HG02678 (cell line): Measurements from ENCODE around the gene DESI1.
"Not testable (repeated sequence)": the region's sequence is repeated elsewhere in the genome, so short reads cannot be mapped to it uniquely, and the experiment has no call there.

Experiments used
- ATAC-seq: cut with Tn5 transposase; IDR thresholded peaks from one replicate; pipeline ENCODE4 v1.9.1; 2021; ENCODE audit warnings: mild to moderate bottlenecking, moderate library complexity; ENCODE audit not compliant: unreplicated experiment

Gene DESI1

DNA sequence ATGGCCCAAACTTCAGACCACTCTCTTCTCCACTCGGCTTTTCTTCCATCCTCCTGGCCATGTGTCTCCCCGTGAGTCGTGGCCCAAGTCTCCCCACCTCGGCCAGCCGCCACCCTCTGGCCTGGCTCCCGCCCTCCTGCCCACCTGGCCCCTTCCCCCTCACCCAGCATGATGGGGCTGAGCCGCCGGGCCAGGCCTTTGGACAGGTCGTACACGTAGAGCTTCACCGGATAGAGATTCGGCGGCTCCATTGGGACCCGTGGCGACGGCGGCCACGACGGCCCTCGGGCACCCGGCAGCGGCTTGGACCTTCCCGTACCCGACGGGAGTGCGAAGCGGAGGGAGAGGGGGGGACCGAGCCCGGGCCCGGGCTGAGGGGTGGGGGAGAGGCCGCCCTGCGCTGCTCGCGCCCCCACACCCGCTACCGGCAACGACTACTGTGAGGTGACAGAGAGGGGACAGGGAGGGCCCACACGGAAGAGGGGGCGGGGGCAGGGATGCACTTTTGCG, at the start of gene DESI1:
TSS of gene DESI1 (minus strand) at position 455 of the 510 bp plus-strand sequence. CDS start at position 251, 204 bp downstream.
- no peak for ATAC-seq

DNA sequence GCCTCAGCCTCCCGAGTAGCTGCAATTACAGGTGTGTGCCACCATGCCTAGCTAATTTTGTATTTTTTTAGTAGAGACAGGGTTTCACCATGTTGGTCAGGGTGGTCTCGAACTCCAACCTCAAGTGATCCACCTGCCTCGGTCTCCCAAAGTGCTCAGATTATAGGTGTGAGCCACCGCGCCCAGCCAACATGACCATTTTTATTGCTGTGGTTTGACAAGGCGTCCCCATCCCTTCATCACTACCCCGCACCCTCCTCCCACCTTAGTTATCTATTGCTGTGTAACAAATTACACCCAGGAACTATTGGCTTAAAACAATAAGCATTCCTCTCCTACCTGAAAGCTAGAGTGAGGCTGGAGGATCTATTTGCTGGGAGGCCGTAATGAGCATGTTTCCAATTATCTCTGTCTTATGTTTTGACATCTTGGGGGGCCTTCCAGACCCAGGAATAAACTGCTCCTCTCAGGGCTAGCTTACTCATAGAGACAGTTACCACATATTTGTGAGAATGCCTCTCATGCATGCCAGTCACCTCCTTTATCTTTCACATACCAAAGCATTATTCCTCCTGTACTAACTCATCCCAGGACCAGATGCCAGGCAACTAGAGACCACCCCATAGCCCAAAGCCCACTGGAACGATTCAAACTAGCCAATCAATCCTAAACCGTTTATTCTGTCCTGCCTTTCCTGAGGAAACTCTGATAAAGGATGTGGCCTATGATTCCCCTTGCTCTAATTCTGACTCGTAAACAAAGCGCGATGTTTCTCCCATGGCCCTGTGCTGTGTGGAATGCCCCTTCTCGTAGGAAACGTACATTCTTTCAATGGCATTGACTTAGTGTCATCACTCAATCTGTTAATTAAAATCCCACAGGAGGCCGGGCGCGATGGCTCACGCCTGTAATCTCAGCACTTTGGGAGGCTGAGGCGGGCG, 48.4 kb upstream of the DESI1 start:
- ATAC-seq, result no peak

DNA sequence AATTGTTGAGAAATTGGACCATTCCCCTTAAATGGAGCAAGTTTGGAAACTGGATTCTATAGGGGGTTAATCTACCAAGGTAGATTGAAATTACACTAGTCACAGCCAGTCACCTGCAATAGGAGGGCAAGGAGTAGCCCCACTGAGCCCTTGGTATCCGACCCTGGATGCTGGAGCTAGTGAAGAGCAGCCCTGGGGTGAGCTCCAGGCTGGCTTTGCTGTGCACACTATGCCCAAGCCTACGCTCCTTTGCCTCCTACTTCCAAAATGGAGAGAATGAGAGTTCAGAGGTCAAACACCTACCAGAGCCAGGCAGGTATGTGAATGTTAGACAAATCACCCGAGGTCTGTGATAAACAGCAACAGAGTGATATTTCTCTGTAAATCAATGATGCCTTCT, 44.1 kb upstream of the DESI1 start:
- no peak for ATAC-seq

DNA sequence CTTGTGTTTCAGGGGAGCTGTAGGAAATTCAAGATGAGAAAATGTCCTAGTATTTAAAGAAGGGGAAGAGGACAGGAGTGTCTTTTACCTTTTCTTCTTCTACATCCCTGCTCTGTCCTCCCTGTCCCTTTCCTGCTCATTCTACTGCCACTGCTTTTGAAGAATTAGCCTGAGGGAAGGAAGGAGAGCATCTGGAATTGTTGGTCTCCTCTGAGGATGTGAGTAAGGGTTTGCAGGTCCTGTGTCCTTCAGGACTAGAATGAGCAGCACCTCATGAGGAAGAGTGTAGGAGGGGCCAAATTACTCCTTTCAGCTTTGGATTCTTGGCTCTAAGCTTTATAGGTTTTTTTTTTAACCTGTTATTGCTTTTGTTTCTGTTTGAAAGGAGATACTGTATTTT, 43.6 kb upstream of the DESI1 start:
- no peak for ATAC-seq

DNA sequence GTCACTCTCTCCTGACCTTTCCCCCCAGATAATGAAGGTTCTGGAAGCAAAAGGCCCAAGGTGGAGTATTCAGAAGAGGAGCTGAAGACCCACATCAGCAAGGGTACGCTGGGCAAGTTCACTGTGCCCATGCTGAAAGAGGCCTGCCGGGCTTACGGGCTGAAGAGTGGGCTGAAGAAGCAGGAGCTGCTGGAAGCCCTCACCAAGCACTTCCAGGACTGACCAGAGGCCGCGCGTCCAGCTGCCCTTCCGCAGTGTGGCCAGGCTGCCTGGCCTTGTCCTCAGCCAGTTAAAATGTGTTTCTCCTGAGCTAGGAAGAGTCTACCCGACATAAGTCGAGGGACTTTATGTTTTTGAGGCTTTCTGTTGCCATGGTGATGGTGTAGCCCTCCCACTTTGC, 42.8 kb upstream of the DESI1 start:
- ATAC-seq, result not testable (repeated sequence)

DNA sequence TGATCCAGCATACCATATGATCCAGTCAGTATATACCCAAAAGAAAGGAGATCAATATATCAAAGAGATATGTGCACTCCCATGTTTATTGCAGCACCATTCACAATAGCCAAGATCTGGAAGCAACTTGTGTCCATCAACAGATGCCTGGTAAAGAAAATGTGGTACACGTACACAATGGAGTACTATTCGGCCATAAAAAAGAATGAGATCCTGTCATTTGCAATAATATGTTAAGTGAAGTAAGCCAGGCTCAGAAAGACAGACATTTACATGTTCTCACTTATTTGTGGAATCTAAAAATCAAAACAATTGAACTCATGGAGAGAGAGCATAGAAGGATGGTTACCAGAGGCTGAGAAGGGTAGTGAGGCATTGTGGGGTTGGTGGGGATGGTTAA, 40.9 kb upstream of the DESI1 start:
- ATAC-seq, result no peak

DNA sequence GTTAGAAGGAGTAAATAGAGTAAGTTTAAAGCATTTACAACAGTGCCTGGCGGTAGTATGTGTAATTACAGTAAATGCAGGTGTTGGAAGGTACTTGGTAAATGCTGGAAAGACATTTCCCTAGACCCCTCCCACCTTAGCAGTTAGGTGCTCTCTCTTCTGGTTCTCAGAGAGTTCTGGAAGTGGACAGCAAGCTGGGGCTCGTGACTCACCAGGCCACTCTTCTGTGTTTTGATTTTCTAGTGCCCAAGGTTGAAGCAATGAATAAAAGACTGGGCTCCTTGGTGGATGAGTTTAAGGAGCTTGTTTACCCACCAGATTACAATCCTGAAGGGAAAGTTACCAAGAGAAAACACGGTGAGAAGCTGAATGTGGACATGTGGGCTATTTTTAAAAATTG, 40.2 kb upstream of the DESI1 start:
- no peak for ATAC-seq

DNA sequence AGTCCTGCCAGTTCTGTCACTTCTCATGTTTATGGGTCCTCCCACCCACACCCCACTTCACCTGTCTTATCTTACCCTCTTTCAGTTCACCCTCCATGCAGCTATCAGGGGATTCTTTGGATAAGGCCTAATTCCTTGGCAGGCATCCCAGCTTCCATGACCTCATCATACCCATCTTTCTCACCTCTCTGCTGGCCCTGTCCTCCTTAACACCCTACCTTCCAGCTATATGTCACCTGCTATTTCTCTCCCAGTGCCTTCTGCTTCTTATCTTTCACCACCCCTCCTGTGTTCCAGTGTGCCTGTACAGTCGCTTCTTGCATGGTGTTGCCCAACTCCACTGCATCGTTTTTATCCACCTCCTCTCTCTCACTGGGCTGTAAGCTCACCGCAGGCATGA, 39.6 kb upstream of the DESI1 start:
- no peak for ATAC-seq

DNA sequence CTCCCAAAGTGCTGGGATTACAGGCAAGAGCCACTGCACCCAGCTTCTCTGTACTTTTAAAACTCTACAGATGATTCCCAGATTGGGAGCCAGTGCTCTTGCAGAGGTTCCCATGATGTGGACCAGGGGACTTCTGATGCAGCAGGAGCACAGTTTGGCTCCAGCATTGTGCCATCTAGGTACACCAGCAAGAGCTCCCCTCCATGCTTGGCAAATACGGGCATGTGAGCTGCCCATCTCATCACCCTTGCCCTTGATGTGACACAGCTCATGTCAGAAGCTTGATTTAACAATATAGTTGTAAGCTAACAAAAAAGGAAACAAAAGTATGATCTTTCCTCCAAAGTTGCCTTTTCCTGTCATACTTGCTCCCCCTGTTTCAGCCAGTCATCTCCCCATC, 39.1 kb upstream of the DESI1 start:
- ATAC-seq, result no peak

DNA sequence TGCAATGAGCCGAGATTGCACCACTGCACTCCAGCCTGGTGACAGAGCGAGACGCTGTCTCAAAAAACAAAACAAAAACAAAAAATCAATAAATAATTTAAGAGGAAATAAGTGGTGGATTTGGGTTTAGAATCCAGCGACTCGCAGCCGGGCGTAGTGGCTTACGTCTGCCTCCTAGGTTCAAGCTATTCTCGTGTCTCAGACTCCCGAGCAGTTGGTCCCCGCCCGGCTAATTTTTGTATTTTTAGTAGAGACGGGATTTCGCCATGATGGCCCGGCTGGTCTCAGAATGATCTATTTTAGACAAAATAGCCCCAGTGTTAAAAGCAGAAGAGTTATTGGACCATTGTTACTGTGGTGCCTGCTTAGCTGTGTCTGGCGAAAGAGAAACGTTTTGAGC, 38.0 kb upstream of the DESI1 start:
- ATAC-seq, result no peak

DNA sequence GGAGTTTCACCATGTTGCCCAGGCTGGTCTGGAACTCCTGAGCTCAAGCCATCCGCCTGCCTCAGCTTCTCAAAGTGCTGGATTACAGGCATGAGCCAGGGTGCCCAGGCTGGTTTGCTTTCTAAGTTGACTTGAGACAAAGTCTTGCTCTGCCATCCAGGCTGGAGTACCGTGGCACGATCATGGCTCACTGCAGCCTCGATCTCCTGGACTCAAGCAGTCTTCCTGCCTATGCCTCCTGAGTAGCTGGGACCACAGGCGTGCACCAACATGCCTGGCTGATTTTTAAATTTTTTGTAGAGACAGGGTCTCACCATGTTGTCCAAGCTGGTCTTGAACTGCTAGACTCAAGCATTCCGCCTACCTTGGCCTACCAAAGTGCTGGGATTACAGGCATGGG, 36.9 kb upstream of the DESI1 start:
- ATAC-seq, result no peak

DNA sequence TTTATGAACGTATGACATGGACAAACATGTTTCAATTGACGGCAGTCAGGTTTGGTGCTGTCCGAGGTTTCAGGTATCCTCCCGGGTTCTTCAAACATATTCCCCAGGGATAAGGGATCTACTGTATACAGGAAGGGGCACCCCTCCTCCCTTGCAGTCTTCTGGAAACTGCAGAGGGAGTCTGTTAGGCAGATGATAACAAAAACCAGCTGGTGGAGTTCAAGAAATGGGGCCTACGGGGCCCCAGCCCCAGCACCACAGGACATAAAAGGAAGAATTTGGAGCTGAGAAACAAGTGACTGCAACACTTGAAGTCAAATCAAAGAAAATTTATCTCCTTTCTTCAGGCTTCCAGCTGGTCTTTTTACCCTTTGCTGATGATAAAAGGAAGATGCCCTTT, 35.7 kb upstream of the DESI1 start:
- no peak for ATAC-seq

DNA sequence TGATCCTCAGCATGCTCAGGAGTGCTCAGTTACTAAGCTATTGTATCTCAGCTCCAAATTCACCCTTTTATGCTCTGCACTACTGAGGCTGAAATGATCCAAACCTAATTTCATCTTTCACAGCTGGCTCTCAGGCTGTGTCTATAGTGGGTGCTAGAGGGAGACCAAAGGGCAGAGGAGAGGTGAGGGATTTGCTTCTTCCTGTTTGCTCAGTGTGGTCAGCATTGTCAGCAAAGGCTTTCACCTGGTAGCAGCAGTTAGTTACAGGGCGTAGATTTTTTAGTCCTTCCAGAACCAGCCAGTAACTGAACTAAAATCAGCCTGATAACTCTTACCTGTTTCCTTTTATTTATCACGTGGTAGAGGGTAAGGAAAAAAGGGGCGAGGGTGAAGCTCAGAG, 33.5 kb upstream of the DESI1 start:
- no peak for ATAC-seq

DNA sequence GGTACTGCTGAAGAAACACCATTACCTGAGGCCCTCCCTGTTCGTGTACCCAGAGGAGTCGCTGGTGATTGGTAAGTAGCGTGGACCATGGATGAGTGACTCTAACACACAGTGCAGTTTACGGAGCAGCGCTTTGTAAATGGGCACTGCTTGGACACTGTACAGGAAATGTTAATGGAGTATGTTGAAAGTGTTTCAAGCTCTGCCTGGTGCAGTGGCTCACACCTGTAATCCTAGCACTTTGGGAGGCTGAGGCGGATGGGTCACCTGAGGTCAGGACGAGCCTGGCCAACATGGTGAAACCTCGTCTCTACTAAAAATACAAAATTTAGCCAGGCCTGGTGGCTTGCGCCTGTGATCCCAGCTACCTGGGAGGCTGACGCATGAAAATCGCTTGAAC, 30.0 kb upstream of the DESI1 start:
- ATAC-seq, result no peak

DNA sequence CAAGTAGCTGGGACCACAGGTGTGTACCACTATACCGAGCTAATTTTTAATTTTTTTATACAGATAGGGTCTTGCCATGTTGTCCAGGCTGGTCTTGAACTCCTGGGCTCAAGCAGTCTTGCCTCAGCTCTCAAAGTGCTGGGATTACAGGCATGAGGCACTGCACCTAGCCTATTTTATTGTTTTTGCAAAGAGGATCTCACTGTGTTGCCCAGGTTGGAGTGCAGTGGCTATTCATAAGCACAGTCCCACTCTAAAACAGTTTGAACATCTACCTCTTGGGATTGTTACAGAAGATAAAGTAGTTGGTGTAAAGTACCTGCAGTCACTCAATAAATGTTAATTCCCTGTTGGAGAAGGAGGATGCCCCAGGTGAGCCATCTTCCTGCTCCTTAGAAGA, 29.4 kb upstream of the DESI1 start:
- ATAC-seq, result no peak

DNA sequence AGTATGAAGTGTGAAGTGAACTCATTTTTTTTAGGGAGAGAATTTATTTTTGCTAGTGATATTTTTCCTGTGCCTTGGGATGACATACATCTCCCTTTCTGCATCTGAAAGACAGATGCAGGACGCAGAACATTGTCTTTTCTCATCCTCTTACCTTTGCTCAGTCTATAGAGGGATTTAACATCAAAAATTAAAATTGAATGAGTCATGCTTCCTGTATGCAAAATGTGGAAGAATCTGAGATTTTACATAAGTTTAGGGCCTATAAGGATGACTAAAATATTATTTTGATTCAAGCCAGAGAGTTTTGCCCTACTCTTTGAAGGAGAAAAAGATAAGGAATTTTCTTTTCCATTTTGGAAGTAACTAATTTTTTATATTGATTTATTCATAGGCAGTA, 27.6 kb upstream of the DESI1 start:
- ATAC-seq, result no peak

DNA sequence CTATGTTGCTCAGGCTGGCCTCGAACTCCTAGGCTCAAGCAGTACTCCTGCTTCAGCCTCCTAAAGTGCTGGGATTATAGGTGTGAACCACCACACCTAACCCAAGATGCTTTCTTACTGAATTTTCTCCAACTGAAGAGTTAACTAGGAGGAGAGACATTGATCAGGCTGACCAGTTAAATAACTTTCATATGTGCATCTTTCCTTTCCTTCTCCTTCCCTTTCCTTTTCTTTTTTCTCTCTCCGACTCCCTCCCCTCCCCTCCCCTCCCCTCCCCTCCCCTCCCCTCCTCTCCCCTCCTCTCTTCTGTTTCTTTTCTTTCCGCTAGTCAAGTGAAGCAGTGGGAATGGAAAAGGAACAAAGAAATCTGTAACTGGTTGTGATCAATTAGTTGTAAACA, 26.9 kb upstream of the DESI1 start:
- no peak for ATAC-seq

DNA sequence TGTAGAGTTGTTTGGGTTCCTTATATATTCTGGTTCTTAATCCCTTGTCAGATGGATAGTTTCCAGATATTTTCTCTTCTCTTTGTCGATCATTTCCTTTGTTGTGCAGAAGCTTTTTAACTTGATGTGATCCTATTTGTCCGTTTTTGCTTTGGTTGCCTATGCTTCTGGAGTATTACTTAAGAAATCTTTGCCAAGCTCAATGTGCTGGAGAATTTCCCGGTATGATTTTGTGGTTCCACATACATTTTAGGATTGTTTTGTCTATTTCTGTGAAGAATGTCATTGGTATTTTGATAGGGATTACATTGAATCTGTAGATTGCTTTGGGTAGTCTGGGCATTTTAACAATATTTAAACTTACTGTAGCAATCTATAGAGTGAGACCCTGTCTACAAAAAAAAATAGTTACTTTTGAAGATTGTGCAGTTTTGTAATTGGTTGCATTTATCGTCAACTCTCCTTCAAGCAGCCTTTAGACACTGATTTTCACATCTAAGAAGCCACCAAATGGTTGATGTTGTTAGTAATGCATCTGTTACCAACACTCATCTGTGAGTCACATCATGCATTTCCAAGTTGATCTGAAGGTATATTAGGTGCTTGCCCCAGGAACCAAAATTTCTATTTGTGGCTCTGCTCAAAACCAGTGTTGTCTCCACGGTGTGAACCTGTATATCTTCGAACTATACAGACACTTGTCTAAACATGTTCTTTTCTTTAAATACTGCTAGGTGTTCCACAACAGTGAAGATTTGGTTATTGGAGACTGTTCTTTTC, 21.7 kb upstream of the DESI1 start:
- no peak for ATAC-seq

DNA sequence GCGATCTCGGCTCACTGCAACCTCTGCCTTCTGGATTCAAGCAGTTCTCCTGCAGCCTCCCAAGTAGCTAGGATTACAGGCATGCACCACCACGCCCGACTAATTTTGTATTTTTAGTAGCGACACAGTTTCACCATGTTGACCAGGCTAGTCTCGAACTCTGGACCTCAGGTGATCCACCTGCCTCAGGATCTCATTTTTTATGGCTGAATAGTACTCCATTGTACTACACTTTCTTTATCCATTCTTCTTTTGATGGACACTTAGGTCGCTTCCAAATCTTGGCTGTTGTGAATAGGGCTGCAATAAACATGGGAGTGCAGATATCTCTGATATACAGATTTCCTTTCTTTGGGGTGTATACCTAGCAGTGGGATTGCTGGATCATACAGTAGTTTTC, 21.0 kb upstream of the DESI1 start:
- no peak for ATAC-seq

DNA sequence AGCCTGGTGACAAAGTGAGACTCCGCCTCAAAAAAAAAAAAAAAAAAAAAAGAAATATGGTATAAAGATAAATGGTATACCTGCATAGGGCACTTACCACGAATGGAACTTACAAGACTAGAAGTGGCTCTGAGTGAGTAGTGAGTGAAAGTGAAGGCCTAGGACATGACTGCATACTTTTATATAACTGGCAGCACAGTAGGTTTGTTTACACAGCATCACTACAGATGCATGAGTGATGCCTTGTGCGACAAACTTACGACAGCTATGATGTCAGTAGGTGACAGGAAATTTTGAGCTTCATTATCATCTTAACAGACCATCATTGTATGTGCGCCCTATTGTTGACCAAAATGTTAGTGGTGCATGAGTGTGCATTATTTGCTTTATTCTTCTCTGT, 17.9 kb upstream of the DESI1 start:
- ATAC-seq, result no peak

DNA sequence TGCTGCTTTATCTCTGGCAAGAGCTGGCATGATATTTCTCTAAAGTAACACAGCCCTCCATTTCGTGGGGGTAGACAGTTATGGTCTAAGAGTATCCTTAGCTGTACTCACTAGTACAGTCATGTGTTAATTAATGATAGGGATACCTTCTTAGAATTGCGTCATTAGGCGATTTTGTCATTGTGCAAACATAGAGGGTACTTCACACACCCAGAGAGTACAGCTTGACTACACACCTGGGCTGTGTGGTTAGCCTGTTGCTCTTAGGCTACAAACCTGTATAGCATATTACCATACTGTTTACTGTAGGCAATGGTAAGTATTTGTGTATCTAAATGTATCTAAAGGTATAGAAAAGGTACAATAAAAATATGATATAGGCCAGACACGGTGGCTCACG, 17.3 kb upstream of the DESI1 start:
- no peak for ATAC-seq

DNA sequence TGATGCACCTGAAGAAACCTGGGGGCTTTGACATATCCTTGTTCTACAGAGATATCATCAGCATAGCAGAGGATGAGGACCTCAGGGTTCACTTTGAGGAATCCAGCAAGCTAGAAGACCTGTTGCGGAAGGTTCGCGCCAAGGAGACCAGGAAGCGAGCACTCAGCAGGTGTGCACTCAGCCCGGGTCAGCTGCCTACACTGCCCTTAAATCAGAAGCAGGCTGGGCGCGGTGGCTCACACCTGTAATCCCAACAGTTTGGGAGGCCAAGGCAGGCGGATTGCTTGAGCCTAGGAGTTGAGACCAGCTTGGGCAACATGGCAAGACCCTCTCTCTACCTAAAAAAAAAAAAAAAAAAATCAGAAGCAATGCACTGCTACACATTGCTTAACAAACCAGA, 16.8 kb upstream of the DESI1 start:
- ATAC-seq, result not testable (repeated sequence)
